Endodermal cell (in vitro differentiated cells): ENCODE results near the gene DNAJC1. TPM values are rescaled to one million over a fixed set of nuclear protein-coding genes. Genes with fewer than 3 reads are reported as not detected.

ENCODE experiments used
- DNase-seq: peaks from one replicate; pipeline ENCODE4 v3.0.0-alpha.2; 2017
- H3K27ac ChIP-seq: 2 replicates; pipeline ENCODE4 v1.5.1; 2013; ENCODE audit warnings: mild to moderate bottlenecking, low read depth, low read length, moderate library complexity
- H3K27me3 ChIP-seq: 2 replicates; pipeline ENCODE4 v1.6.1; 2013; ENCODE audit warnings: mild to moderate bottlenecking, low read length, moderate library complexity; ENCODE audit not compliant: insufficient read depth, control insufficient read depth, poor library complexity, severe bottlenecking
- H3K36me3 ChIP-seq: 2 replicates; pipeline ENCODE4 v1.7.0; 2013; ENCODE audit warnings: mild to moderate bottlenecking, low read length, moderate library complexity; ENCODE audit not compliant: control insufficient read depth, insufficient read depth
- H3K4me1 ChIP-seq: one replicate; pipeline ENCODE4 v1.7.0; 2013; ENCODE audit warnings: low read length; ENCODE audit not compliant: control insufficient read depth, insufficient read depth
- H3K4me3 ChIP-seq: 2 replicates; pipeline ENCODE4 v1.5.1; 2013; ENCODE audit warnings: mild to moderate bottlenecking, low read length, moderate library complexity
- H3K9ac ChIP-seq: 2 replicates; pipeline ENCODE4 v1.6.1; 2013; ENCODE audit warnings: mild to moderate bottlenecking, low read length, moderate library complexity; ENCODE audit not compliant: poor library complexity, severe bottlenecking; ENCODE audit errors: extremely low read depth
- H3K9me3 ChIP-seq: 2 replicates; pipeline ENCODE4 v1.6.1; 2013; ENCODE audit warnings: mild to moderate bottlenecking, low read length, moderate library complexity; ENCODE audit not compliant: control insufficient read depth
- H3K27ac Mint-ChIP-seq: 2 replicates; pipeline ENCODE4 v1.8.0; 2020; ENCODE audit warnings: mixed read lengths
- H3K27me3 Mint-ChIP-seq: 2 replicates; pipeline ENCODE4 v1.8.0; 2021; ENCODE audit warnings: mild to moderate bottlenecking, mixed read lengths; ENCODE audit not compliant: insufficient read depth
- H3K36me3 Mint-ChIP-seq: 2 replicates; pipeline ENCODE4 v1.8.0; 2020; ENCODE audit warnings: low read depth, mixed read lengths
- H3K4me1 Mint-ChIP-seq: 2 replicates; pipeline ENCODE4 v1.8.0; 2020; ENCODE audit warnings: mixed read lengths
- H3K4me3 Mint-ChIP-seq: 2 replicates; pipeline ENCODE4 v1.8.0; 2020; ENCODE audit warnings: mild to moderate bottlenecking, moderate library complexity, mixed read lengths
- H3K9me3 Mint-ChIP-seq: 2 replicates; pipeline ENCODE4 v1.8.0; 2020; ENCODE audit warnings: mild to moderate bottlenecking, mixed read lengths
- CTCF ChIP-seq: fragments of 200-600 bp; sonication (generic); conservative IDR thresholded peaks from 2 replicates; pipeline ENCODE4 v1.5.0; 2021; ENCODE audit warnings: antibody characterized with exemption, mild to moderate bottlenecking
- WGBS, 2 experiments: methylation state at CpG; one replicate each; pipeline versions ENCODE4 v1.1.5 to v1.1.7; 2013; ENCODE audit warnings: missing lambda C conversion rate in 2 of 2, mixed read lengths in 1 of 2; ENCODE audit not compliant: insufficient coverage in 1 of 2, insufficient read length in 1 of 2; 5-methylcytosine and 5-hydroxymethylcytosine counted together
- total RNA-seq, 2 donors: library from RNA; stranded (reverse); fragmentation: NEBNext Ultra II Directional in 1 of 2; extraction: Animal tissue kit (Norgen Biotek cat#: 25700) in 1 of 2; gene quantifications; 2 replicates in 1 of 2; 3 replicates in 1 of 2; pipeline ENCODE4 v1.2.1, GENCODE V29; 2021

Gene DNAJC1
- total RNA-seq, 2 donors from 2014 or later = 23.5 to 30.4 TPM

- Histone ChIP-seq H3K9ac (no peak overlapping the region), H3K4me3 (no peak overlapping the region), H3K27me3 (no peaks in the 10 kb centered on the region), H3K27ac (no peak overlapping the region), H3K36me3 (no peaks in the 10 kb centered on the region), H3K9me3 (peaks cover 25% of the 10 kb centered on the region), H3K4me1 (no peaks in the 10 kb centered on the region)
- WGBS, 2 experiments = 100% methylated on average over 1 of the region's 1 CpG; no CpG with 5 or more reads in 1 of the 2 experiments
- DNase-seq = no peak
- H3K4me1 Mint-ChIP-seq = peaks cover 3% of the 10 kb centered on the region
- H3K36me3 Mint-ChIP-seq = peaks cover 11% of the 10 kb centered on the region
- H3K9me3 Mint-ChIP-seq = peaks cover 18% of the 10 kb centered on the region
- no peak overlapping the region for H3K27ac Mint-ChIP-seq
- no peak overlapping the region for H3K4me3 Mint-ChIP-seq
- no peaks in the 10 kb centered on the region for H3K27me3 Mint-ChIP-seq
- TF ChIP-seq CTCF = no peak
Measured at GRCh38 chr10:21935439-21936023, 68.0 kb downstream of the DNAJC1 start.

DNA sequence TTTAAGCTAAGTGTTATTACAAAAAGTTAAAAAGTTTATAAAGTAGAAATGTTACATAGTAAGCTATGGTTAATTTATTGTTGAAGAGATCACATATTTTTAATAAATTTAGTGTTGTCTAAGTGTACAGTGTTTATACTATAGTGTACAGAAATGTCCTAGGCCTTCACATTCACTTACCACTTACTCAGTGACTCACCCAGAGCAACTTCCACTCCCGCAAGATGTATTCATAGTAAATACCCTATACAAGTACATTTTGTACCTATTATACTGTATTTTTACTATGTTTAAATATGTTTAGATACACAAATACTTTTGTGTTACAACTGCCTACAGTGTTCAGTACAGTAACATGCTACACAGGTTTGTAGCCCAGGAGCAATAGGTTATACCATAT lies 69.2 kb downstream of the DNAJC1 start:
- peaks cover 18% of the 10 kb centered on the region for H3K9me3 Mint-ChIP-seq
- no peak for DNase-seq
- H3K27me3 ChIP-seq = no peaks in the 10 kb centered on the region
- H3K4me3 Mint-ChIP-seq = no peak overlapping the region
- peaks cover 11% of the 10 kb centered on the region for H3K36me3 Mint-ChIP-seq
- H3K27me3 Mint-ChIP-seq = no peaks in the 10 kb centered on the region
- no peak overlapping the region for H3K9ac ChIP-seq
- H3K36me3 ChIP-seq = no peaks in the 10 kb centered on the region
- no peak for TF ChIP-seq CTCF
- H3K4me1 Mint-ChIP-seq = no peaks in the 10 kb centered on the region
- no peak overlapping the region for H3K4me3 ChIP-seq
- 100% methylated on average over 1 of the region's 1 CpG; no CpG with 5 or more reads in 1 of the 2 experiments for WGBS, 2 experiments
- no peak overlapping the region for H3K27ac Mint-ChIP-seq
- H3K27ac ChIP-seq = no peak overlapping the region
- no peaks in the 10 kb centered on the region for H3K4me1 ChIP-seq
- peaks cover 25% of the 10 kb centered on the region for H3K9me3 ChIP-seq

GRCh38 chr10:21929070-21929469 lies 74.5 kb downstream of the DNAJC1 start:
- Histone ChIP-seq H3K36me3 (peaks cover 6% of the 10 kb centered on the region), H3K4me3 (no peak overlapping the region), H3K9me3 (no peaks in the 10 kb centered on the region), H3K27ac (no peak overlapping the region), H3K9ac (no peak overlapping the region), H3K4me1 (no peaks in the 10 kb centered on the region), H3K27me3 (no peaks in the 10 kb centered on the region)
- no peaks in the 10 kb centered on the region for H3K4me1 Mint-ChIP-seq
- WGBS, 2 experiments = 60 to 88% methylated on average over 1 to 2 of the region's 2 CpGs
- H3K4me3 Mint-ChIP-seq = no peak overlapping the region
- no peak for TF ChIP-seq CTCF
- H3K36me3 Mint-ChIP-seq = peaks cover 6% of the 10 kb centered on the region
- no peaks in the 10 kb centered on the region for H3K9me3 Mint-ChIP-seq
- H3K27me3 Mint-ChIP-seq = no peaks in the 10 kb centered on the region
- no peak overlapping the region for H3K27ac Mint-ChIP-seq
- DNase-seq = no peak
